ENCODE measurements around the gene ALOX15.

DNA sequence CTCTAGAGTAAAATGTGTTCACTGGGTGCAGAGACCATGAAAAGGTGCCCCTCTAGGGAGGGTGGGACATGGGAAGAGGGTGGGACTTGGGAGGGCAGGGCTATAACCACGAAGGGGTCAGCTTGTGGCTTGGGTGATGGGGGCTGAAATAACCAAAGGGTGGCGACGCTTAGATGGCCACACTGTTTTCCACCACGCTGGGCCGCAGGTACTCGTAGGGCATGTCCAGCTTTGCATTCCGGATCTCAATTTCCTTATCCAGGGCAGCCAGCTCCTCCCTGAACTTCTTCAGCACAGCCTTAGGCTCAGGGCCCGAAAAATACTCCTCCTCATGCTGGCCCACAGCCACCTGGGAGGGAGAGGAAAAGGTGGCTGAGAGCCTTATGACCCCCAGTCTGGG, 10.0 kb downstream of the ALOX15 start:
- TF ChIP-seq, protein P1, sequence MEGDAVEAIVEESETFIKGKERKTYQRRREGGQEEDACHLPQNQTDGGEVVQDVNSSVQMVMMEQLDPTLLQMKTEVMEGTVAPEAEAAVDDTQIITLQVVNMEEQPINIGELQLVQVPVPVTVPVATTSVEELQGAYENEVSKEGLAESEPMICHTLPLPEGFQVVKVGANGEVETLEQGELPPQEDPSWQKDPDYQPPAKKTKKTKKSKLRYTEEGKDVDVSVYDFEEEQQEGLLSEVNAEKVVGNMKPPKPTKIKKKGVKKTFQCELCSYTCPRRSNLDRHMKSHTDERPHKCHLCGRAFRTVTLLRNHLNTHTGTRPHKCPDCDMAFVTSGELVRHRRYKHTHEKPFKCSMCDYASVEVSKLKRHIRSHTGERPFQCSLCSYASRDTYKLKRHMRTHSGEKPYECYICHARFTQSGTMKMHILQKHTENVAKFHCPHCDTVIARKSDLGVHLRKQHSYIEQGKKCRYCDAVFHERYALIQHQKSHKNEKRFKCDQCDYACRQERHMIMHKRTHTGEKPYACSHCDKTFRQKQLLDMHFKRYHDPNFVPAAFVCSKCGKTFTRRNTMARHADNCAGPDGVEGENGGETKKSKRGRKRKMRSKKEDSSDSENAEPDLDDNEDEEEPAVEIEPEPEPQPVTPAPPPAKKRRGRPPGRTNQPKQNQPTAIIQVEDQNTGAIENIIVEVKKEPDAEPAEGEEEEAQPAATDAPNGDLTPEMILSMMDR (IDR thresholded peaks at IDR 0.05) = no peak
- TF ChIP-seq POLR2A (IDR thresholded peaks at IDR 0.05) = no peak
